ENCODE results near the gene A4GALT. TPM values are rescaled to one million over a fixed set of nuclear protein-coding genes. Genes with fewer than 3 reads are reported as not detected.

A4GALT gene
- total and polyA plus RNA-seq, 2 of the 13 experiments (the other 11 are each of a cell fraction or from before 2014, with no cell fraction given) = 0.09 to 1.1 TPM

DNA sequence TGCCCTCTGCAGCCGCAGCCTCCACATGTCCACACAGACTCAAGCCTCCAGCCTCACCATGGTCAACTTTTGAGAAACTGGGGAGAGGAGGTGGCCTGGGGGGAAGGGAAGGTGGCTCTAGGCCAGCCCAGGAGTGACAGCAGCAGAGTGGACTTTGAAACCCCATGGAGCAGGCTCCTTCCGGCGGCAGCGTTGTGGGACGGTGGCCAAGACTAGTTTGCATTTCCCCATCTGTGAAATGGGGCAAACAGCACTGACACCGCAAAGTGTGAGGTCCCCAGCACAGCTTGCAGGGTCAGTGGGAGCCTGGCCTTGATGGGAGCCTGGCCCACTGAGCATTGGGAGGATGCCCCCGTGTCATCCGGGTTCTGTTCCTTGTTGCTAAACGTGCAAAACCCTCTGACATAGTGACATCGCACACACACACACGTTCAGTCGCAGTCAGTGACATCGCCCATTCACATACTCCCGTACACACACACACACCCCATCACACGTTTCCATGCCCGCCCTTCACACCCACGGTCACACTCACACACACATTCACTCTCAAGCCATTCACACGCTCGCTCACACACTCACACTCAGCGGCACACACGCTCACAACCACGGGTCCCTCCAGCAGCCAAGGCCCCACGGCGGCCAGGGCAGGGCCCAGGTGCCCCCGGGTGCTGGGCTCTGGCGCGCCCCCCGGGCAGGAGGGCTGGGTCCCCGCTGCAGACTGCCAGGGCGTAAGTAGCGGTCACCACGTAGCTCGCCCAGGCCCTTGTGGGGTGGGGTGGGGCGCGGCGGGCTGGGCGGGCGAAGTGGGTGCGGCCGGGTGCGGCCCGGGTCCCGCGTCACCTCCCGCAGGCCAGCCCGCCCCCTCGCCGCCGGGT is 72.1 kb downstream of the A4GALT start (continued):
- TF ChIP-seq ZNF792 (CRISPR knock-in tag; IDR thresholded peaks at IDR 0.05) (peak; percentile 90), YY1 (IDR thresholded peaks at IDR 0.05; ENCODE audit: insufficient read depth, insufficient replicate concordance, low read depth, low read length) (peak; percentile 56), TBP (CRISPR knock-in tag; IDR thresholded peaks at IDR 0.05) (no peak), FOXJ3 (CRISPR knock-in tag; IDR thresholded peaks at IDR 0.05; ENCODE audit: borderline replicate concordance) (0 out of 2 replicates have a peak, but pooled peaks have one; percentile 24), SRSF1 (optimal IDR thresholded peaks at IDR 0.05; ENCODE audit: low read depth, low read length) (no peak), CREM (IDR thresholded peaks at IDR 0.05) (peak; percentile 56; the same call in 1 of the 2 replicates), CREM (CRISPR knock-in tag; IDR thresholded peaks at IDR 0.05) (no peak), CEBPG (CRISPR knock-in tag; IDR thresholded peaks at IDR 0.05) (peak; percentile 59), SETDB1 (CRISPR knock-in tag; IDR thresholded peaks at IDR 0.05; ENCODE audit: borderline replicate concordance) (no peak), EED (CRISPR knock-in tag; IDR thresholded peaks at IDR 0.05) (peak; percentile 39; the same call in 1 of the 2 replicates), PHF20 (CRISPR knock-in tag; IDR thresholded peaks at IDR 0.05) (peak; percentile 30; the same call in 1 of the 2 replicates)
- TF ChIP-seq, protein P1, sequence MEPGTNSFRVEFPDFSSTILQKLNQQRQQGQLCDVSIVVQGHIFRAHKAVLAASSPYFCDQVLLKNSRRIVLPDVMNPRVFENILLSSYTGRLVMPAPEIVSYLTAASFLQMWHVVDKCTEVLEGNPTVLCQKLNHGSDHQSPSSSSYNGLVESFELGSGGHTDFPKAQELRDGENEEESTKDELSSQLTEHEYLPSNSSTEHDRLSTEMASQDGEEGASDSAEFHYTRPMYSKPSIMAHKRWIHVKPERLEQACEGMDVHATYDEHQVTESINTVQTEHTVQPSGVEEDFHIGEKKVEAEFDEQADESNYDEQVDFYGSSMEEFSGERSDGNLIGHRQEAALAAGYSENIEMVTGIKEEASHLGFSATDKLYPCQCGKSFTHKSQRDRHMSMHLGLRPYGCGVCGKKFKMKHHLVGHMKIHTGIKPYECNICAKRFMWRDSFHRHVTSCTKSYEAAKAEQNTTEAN (CRISPR knock-in tag; conservative IDR thresholded peaks at IDR 0.05) = peak; percentile 96
- TF ChIP-seq, protein P2, sequence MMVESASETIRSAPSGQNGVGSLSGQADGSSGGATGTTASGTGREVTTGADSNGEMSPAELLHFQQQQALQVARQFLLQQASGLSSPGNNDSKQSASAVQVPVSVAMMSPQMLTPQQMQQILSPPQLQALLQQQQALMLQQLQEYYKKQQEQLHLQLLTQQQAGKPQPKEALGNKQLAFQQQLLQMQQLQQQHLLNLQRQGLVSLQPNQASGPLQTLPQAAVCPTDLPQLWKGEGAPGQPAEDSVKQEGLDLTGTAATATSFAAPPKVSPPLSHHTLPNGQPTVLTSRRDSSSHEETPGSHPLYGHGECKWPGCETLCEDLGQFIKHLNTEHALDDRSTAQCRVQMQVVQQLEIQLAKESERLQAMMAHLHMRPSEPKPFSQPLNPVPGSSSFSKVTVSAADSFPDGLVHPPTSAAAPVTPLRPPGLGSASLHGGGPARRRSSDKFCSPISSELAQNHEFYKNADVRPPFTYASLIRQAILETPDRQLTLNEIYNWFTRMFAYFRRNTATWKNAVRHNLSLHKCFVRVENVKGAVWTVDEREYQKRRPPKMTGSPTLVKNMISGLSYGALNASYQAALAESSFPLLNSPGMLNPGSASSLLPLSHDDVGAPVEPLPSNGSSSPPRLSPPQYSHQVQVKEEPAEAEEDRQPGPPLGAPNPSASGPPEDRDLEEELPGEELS (CRISPR knock-in tag; IDR thresholded peaks at IDR 0.05) = peak; percentile 74

Data from HepG2 (cell line).